H9 (cell line): ENCODE data around the gene TMEM135. TPM values are rescaled to one million over a fixed set of nuclear protein-coding genes. Genes with fewer than 3 reads are reported as not detected.
A peak's percentile ranks its signal among the peaks of the same experiment; 100 is the strongest.

Source experiments
- DNase-seq: peaks from one replicate; pipeline ENCODE4 v3.0.0-alpha.2; 2017
- H2AFZ ChIP-seq: one replicate; pipeline ENCODE4 v1.6.1; 2013; ENCODE audit warnings: mild to moderate bottlenecking, low read length, control low read depth, moderate library complexity
- H2AK5ac ChIP-seq: 2 replicates; pipeline ENCODE4 v1.6.1; 2013; ENCODE audit warnings: low read length, control low read depth, mixed read lengths; ENCODE audit not compliant: insufficient read length
- H2BK120ac ChIP-seq: one replicate; pipeline ENCODE4 v1.6.1; 2013; ENCODE audit warnings: low read depth, mild to moderate bottlenecking, low read length, control low read depth, inconsistent platforms; ENCODE audit not compliant: poor library complexity, severe bottlenecking
- H2BK12ac ChIP-seq: 2 replicates; pipeline ENCODE4 v1.6.1; 2013; ENCODE audit warnings: low read length, control low read depth, mixed read lengths, low read depth; ENCODE audit not compliant: insufficient read length
- H2BK15ac ChIP-seq: 2 replicates; pipeline ENCODE4 v1.6.1; 2013; ENCODE audit warnings: low read depth, low read length, control low read depth
- H2BK20ac ChIP-seq: one replicate; pipeline ENCODE4 v1.6.1; 2013; ENCODE audit warnings: low read depth, mild to moderate bottlenecking, low read length, control low read depth, inconsistent platforms; ENCODE audit not compliant: poor library complexity, severe bottlenecking
- H2BK5ac ChIP-seq: 2 replicates; pipeline ENCODE4 v1.6.1; 2013; ENCODE audit warnings: low read length, control low read depth, mixed read lengths; ENCODE audit not compliant: insufficient read length
- H3K14ac ChIP-seq: 2 replicates; pipeline ENCODE4 v1.6.1; 2013; ENCODE audit warnings: low read length, control low read depth; ENCODE audit not compliant: insufficient read depth
- H3K18ac ChIP-seq: 2 replicates; pipeline ENCODE4 v1.6.1; 2013; ENCODE audit warnings: low read depth, mild to moderate bottlenecking, mixed read lengths, low read length, control low read depth; ENCODE audit not compliant: insufficient read length
- H3K23ac ChIP-seq: 2 replicates; pipeline ENCODE4 v1.6.1; 2013; ENCODE audit warnings: low read length, control low read depth, mixed read lengths, low read depth; ENCODE audit not compliant: insufficient read length
- H3K23me2 ChIP-seq: 2 replicates; pipeline ENCODE4 v1.6.1; 2013; ENCODE audit warnings: low read depth, mild to moderate bottlenecking, mixed read lengths, low read length, control low read depth; ENCODE audit not compliant: insufficient read length, poor library complexity, severe bottlenecking
- H3K27ac ChIP-seq: 2 replicates; pipeline ENCODE4 v1.5.1; 2013; ENCODE audit warnings: low read length, control low read depth, mixed read lengths, low read depth; ENCODE audit not compliant: insufficient read length
- H3K27me3 ChIP-seq: 2 replicates; pipeline ENCODE4 v1.6.1; 2013; ENCODE audit warnings: low read length, control low read depth, inconsistent platforms; ENCODE audit not compliant: insufficient read depth
- H3K4ac ChIP-seq: 2 replicates; pipeline ENCODE4 v1.6.1; 2013; ENCODE audit warnings: low read depth, mild to moderate bottlenecking, control low read depth, inconsistent platforms, low read length, moderate library complexity
- H3K4me1 ChIP-seq: 2 replicates; pipeline ENCODE4 v1.6.1; 2013; ENCODE audit warnings: low read length, control low read depth, inconsistent platforms; ENCODE audit not compliant: insufficient read depth
- H3K4me2 ChIP-seq: 2 replicates; pipeline ENCODE4 v1.6.1; 2013; ENCODE audit warnings: low read length, control low read depth, mixed read lengths; ENCODE audit not compliant: insufficient read length, insufficient read depth
- H3K56ac ChIP-seq: 2 replicates; pipeline ENCODE4 v1.6.1; 2013; ENCODE audit warnings: low read depth, mild to moderate bottlenecking, mixed read lengths, low read length, control low read depth; ENCODE audit not compliant: insufficient read length
- H3K79me1 ChIP-seq: 2 replicates; pipeline ENCODE4 v1.6.1; 2013; ENCODE audit warnings: low read depth, mild to moderate bottlenecking, moderate library complexity, low read length, control low read depth, inconsistent platforms; ENCODE audit not compliant: insufficient read depth, poor library complexity, severe bottlenecking
- H3K79me2 ChIP-seq: 2 replicates; pipeline ENCODE4 v1.6.1; 2013; ENCODE audit warnings: low read length, control low read depth, inconsistent platforms; ENCODE audit not compliant: insufficient read depth
- H3K9ac ChIP-seq: 2 replicates; pipeline ENCODE4 v1.6.1; 2013; ENCODE audit warnings: low read length, control low read depth, mixed read lengths; ENCODE audit not compliant: insufficient read length; ENCODE audit errors: extremely low read depth
- H3K9me3 ChIP-seq: one replicate; pipeline ENCODE4 v1.6.1; 2013; ENCODE audit warnings: low read depth, low read length, inconsistent platforms; ENCODE audit not compliant: control insufficient read depth
- H3T11ph ChIP-seq: one replicate; pipeline ENCODE4 v1.6.1; 2013; ENCODE audit warnings: mild to moderate bottlenecking, low read length, control low read depth, inconsistent platforms
- H4K20me1 ChIP-seq: one replicate; pipeline ENCODE4 v1.6.1; 2013; ENCODE audit not compliant: control insufficient read depth, insufficient read length, insufficient read depth
- H4K5ac ChIP-seq: 2 replicates; pipeline ENCODE4 v1.6.1; 2013; ENCODE audit warnings: low read depth, mild to moderate bottlenecking, mixed read lengths, low read length, control low read depth; ENCODE audit not compliant: insufficient read length
- H4K8ac ChIP-seq: replicated peaks from 2 replicates; pipeline ENCODE4 v1.6.1; 2013; ENCODE audit warnings: low read length, control low read depth, mixed read lengths, low read depth; ENCODE audit not compliant: insufficient read length
- H4K91ac ChIP-seq: 2 replicates; pipeline ENCODE4 v1.6.1; 2013; ENCODE audit warnings: low read depth, mild to moderate bottlenecking, moderate library complexity, mixed read lengths, low read length, control low read depth; ENCODE audit not compliant: insufficient read length
- H3K27ac Mint-ChIP-seq, 3 experiments: 2 replicates in 2 of 3; 3 replicates in 1 of 3; pipeline ENCODE4 v1.8.0; 2020 to 2021; ENCODE audit warnings: mixed read lengths in 3 of 3, mild to moderate bottlenecking in 1 of 3, moderate library complexity in 1 of 3
- H3K27me3 Mint-ChIP-seq: 2 replicates; pipeline ENCODE4 v1.8.0; 2021; ENCODE audit warnings: low read depth, mild to moderate bottlenecking, moderate library complexity, mixed read lengths
- H3K36me3 Mint-ChIP-seq, 3 experiments: 2 replicates in 2 of 3; 3 replicates in 1 of 3; pipeline ENCODE4 v1.8.0; 2020 to 2021; ENCODE audit warnings: low read depth in 3 of 3, mixed read lengths in 3 of 3; ENCODE audit not compliant: insufficient read depth in 1 of 3
- H3K4me1 Mint-ChIP-seq, 2 experiments: 2 replicates each; pipeline ENCODE4 v1.8.0; 2020; ENCODE audit warnings: mixed read lengths in 2 of 2
- H3K4me3 Mint-ChIP-seq, 2 experiments: 2 replicates in 1 of 2; 3 replicates in 1 of 2; pipeline ENCODE4 v1.8.0; 2020 to 2021; ENCODE audit warnings: mild to moderate bottlenecking in 2 of 2, mixed read lengths in 2 of 2, moderate library complexity in 1 of 2
- H3K9me3 Mint-ChIP-seq, 2 experiments: 2 replicates in 1 of 2; 3 replicates in 1 of 2; pipeline ENCODE4 v1.8.0; 2020; ENCODE audit warnings: mild to moderate bottlenecking in 2 of 2, mixed read lengths in 2 of 2, moderate library complexity in 1 of 2
- CTCF ChIP-seq: fragments of 200-600 bp; sonication (generic); conservative IDR thresholded peaks from 3 replicates; pipeline ENCODE4 v1.8.0; 2021; ENCODE audit warnings: antibody characterized with exemption, mild to moderate bottlenecking
- WGBS: extraction: QIAGEN DNeasy Blood & Tissue Kit; methylation state at CpG from one replicate; pipeline ENCODE4 v1.1.7; 2013; ENCODE audit warnings: missing lambda C conversion rate, low lambda C conversion rate, mixed read lengths; ENCODE audit not compliant: insufficient read length; ENCODE audit errors: extremely low coverage; 5-methylcytosine and 5-hydroxymethylcytosine counted together
- total RNA-seq: library from RNA; stranded (reverse); gene quantifications from 2 replicates; pipeline ENCODE4 v1.2.1, GENCODE V29; 2021

Gene TMEM135
- total RNA-seq, 1 experiment from 2014 or later: 25.2 TPM

- no peak overlapping the region for H3K4ac ChIP-seq
- no peak overlapping the region for H3K4me2 ChIP-seq
- H3K27ac Mint-ChIP-seq: 0 out of 7 replicates have a peak overlapping the region, but pooled peaks of 1 of the 3 experiments have one; percentile 19
- H3K27me3 ChIP-seq: no peaks in the 10 kb centered on the region
- no peak overlapping the region for H4K8ac ChIP-seq
- DNase-seq: no peak
- no peak overlapping the region for H3K56ac ChIP-seq
- H3K14ac ChIP-seq: peak overlapping the region; percentile 69; the same call in 1 of the 2 replicates
- no peak overlapping the region for H3K9ac ChIP-seq
- TF ChIP-seq CTCF: no peak
- no peak overlapping the region for H2BK120ac ChIP-seq
- H4K20me1 ChIP-seq: no peaks in the 10 kb centered on the region
- H2BK5ac ChIP-seq: no peak overlapping the region
- no peak overlapping the region for H2BK15ac ChIP-seq
- no peaks in the 10 kb centered on the region; a peak in 1 of 7 replicates for H3K36me3 Mint-ChIP-seq
- no peaks in the 10 kb centered on the region for H3K9me3 Mint-ChIP-seq
- H2AK5ac ChIP-seq: no peak overlapping the region
- H3K27me3 Mint-ChIP-seq: peaks cover 1% of the 10 kb centered on the region; the same call in 1 of the 2 replicates
- H3K4me1 Mint-ChIP-seq: peaks cover 12 to 14% of the 10 kb centered on the region in 2 experiments
- no peak overlapping the region for H3T11ph ChIP-seq
- no peak overlapping the region for H3K23ac ChIP-seq
- H2AFZ ChIP-seq: no peak overlapping the region
- no peak overlapping the region for H2BK12ac ChIP-seq
- H3K4me3 Mint-ChIP-seq: no peak overlapping the region
- H4K5ac ChIP-seq: no peak overlapping the region
- no peaks in the 10 kb centered on the region for H3K9me3 ChIP-seq
- no peaks in the 10 kb centered on the region for H3K23me2 ChIP-seq
- H3K4me1 ChIP-seq: no peaks in the 10 kb centered on the region
- no peaks in the 10 kb centered on the region for H3K79me2 ChIP-seq
- no peak overlapping the region for H4K91ac ChIP-seq
- H3K79me1 ChIP-seq: no peaks in the 10 kb centered on the region
- H3K18ac ChIP-seq: no peak overlapping the region
- WGBS: no CpG with 5 or more reads among the region's 5 CpGs
- no peak overlapping the region for H2BK20ac ChIP-seq
- H3K27ac ChIP-seq: no peak overlapping the region
Measured at GRCh38 chr11:87358461-87358860, 320.7 kb downstream of the TMEM135 start.
